ENCODE results near the gene NRG3. TPM values are rescaled to one million over a fixed set of nuclear protein-coding genes. Genes with fewer than 3 reads are reported as not detected.

The NRG3 gene
- total and polyA plus RNA-seq, 12 donors, result 0.03 to 0.73 (median 0.13) TPM; not detected in 5

DNA sequence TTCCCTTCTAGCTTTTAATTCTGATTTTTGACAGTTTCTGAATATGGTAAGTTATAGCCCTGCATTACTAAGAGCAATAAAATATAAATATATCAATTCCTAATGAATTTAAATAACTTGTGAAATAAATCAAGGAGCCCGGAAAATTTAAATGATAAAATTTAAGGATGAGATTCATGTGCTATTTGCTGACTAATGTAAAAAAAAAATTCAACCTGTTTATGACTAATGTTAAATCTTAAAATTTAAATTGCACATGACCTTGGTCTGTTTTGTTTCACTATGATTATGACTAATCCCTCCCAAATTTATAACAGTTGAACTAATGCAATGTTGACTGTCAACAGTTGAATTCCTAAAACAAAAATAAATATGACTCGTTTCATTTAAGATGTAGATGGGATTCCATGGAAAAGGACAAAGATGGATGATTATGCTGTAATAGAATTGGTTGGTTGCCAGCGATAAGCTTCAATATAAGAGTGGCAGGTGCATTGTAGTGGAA, 419.9 kb downstream of the NRG3 start:
- Histone ChIP-seq H3K9me3 (peaks cover 0 to 9% (median 0%) of the 10 kb centered on the region in 11 donors), H3K4me3 (no peak overlapping the region), H3K27me3 (no peaks in the 10 kb centered on the region), H3K27ac (no peak overlapping the region), H3K36me3 (no peaks in the 10 kb centered on the region), H3K4me1 (no peaks in the 10 kb centered on the region)
- DNase-seq (no peak), ATAC-seq (no peak)
- TF ChIP-seq, protein P1, sequence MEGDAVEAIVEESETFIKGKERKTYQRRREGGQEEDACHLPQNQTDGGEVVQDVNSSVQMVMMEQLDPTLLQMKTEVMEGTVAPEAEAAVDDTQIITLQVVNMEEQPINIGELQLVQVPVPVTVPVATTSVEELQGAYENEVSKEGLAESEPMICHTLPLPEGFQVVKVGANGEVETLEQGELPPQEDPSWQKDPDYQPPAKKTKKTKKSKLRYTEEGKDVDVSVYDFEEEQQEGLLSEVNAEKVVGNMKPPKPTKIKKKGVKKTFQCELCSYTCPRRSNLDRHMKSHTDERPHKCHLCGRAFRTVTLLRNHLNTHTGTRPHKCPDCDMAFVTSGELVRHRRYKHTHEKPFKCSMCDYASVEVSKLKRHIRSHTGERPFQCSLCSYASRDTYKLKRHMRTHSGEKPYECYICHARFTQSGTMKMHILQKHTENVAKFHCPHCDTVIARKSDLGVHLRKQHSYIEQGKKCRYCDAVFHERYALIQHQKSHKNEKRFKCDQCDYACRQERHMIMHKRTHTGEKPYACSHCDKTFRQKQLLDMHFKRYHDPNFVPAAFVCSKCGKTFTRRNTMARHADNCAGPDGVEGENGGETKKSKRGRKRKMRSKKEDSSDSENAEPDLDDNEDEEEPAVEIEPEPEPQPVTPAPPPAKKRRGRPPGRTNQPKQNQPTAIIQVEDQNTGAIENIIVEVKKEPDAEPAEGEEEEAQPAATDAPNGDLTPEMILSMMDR (IDR thresholded peaks at IDR 0.05), result no peak
- 78 to 80% methylated on average over 3 of the region's 3 CpGs for WGBS, 2 donors
- intact Hi-C loops (cut with DNase I), result no loop called here

DNA sequence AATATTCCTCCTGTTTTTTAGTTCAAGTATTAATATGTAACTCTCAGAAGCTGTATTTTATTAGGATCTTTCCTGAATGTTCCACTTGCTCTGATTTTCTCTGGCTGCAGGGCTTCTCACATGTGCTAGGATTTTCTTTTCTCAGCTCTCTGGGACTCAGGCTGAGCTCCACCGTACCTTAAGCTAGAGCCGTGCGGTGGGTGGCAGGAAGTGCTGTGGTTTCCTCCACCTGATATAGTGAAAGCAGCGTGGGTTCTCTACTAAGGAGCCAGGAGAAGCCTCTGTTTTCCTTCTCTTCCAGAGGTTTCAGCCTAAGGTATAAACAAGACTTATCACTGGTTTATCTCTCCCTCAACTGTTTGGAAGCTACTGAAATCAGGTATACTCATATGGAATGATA, 433.6 kb downstream of the NRG3 start:
- no peaks in the 10 kb centered on the region for H3K4me1 ChIP-seq
- no peaks in the 10 kb centered on the region for H3K36me3 ChIP-seq
- intact Hi-C loops (cut with DNase I), result no loop called here
- WGBS, 2 donors, result 58 to 76% methylated on average over 4 of the region's 4 CpGs
- no peak overlapping the region for H3K4me3 ChIP-seq
- H3K27me3 ChIP-seq, result no peaks in the 10 kb centered on the region
- TF ChIP-seq, protein P1 (IDR thresholded peaks at IDR 0.05), result no peak
- DNase-seq (no peak), ATAC-seq (no peak)
- peaks cover 0 to 6% (median 0%) of the 10 kb centered on the region in 11 donors for H3K9me3 ChIP-seq
- no peak overlapping the region for H3K27ac ChIP-seq

DNA sequence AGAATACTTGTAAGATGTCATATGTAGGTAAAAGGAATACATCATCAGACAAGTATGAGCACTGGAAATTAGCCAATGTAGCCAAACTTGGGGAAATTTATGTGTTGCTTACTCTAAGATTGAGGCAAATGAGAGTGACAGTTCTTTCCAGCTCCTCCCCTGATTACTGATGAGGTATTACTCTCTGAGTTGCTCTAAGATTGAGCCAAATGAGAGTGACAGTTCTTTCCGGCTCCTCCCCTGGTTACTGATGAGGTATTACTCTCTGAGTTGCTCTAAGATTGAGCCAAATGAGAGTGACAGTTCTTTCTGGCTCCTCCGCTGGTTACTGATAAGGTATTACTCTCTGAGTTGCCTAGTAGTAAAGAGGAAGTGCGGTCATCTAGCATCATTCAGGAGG, 435.8 kb downstream of the NRG3 start:
- TF ChIP-seq, protein P1 (IDR thresholded peaks at IDR 0.05), result no peak
- no peak for ATAC-seq
- Histone ChIP-seq H3K4me3 (no peak overlapping the region), H3K9me3 (peaks cover 0 to 6% (median 0%) of the 10 kb centered on the region in 11 donors), H3K36me3 (no peaks in the 10 kb centered on the region), H3K27me3 (no peaks in the 10 kb centered on the region), H3K4me1 (no peaks in the 10 kb centered on the region), H3K27ac (no peak overlapping the region)
- 50 to 78% methylated on average over 2 to 3 of the region's 3 CpGs for WGBS, 2 donors
- intact Hi-C loops (cut with DNase I), result no loop called here
- DNase-seq, result no peak

DNA sequence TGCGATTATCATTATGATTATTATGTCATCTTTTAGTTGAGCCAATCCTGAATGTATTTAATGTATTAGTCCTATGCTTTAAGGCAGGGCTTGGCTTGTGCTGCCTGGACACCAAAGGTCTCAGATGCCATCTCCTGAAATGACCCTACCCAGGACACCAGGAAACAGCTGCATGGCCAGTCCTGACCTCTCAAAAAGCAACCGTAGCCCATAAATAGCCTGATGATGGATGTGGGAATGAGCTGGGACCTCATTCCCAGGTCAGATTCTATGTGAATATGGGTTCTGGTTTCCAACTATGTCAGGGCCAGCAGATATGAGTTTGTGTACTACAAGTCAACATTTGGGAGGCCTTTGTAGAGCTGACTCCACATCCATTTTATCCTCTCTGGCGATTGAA, 438.4 kb downstream of the NRG3 start:
- 58 to 72% methylated on average over 3 of the region's 3 CpGs for WGBS, 2 donors
- no peak for ATAC-seq

More for the DNA sequence above, 438.4 kb downstream of the NRG3 start:
- H3K9me3 ChIP-seq, result peaks cover 0 to 2% (median 0%) of the 10 kb centered on the region in 11 donors
- TF ChIP-seq, protein P1 (IDR thresholded peaks at IDR 0.05), result no peak
- no peaks in the 10 kb centered on the region for H3K36me3 ChIP-seq
- no peaks in the 10 kb centered on the region for H3K27me3 ChIP-seq
- DNase-seq, result no peak
- no peaks in the 10 kb centered on the region for H3K4me1 ChIP-seq
- no peak overlapping the region for H3K27ac ChIP-seq
- intact Hi-C loops (cut with DNase I), result no loop called here
- H3K4me3 ChIP-seq, result no peak overlapping the region

Data from heart right ventricle (tissue), 16 donors.